C4-2B (cell line): ENCODE measurements around the gene SASH1.

Source experiments
- CTCF ChIP-seq: fragments of 450-650 bp; conservative IDR thresholded peaks from 2 replicates; pipeline ENCODE4 v1.5.1; 2017; ENCODE audit warnings: mild to moderate bottlenecking
- ZFX ChIP-seq: fragments of 450-650 bp; IDR thresholded peaks from 2 replicates; pipeline ENCODE4 v1.6.1; 2017

- TF ChIP-seq CTCF: no peak
- no peak for TF ChIP-seq ZFX
Observed at GRCh38 chr6:148323344-148323743, 19.3 kb upstream of the SASH1 start.
